HepG2 (cell line): ENCODE results near the gene FAM50A. TPM values are rescaled to one million over a fixed set of nuclear protein-coding genes. Genes with fewer than 3 reads are reported as not detected.

Experiments used
- ATAC-seq: fragments of 200-7000 bp; cut with Tn5 transposase; 3 replicates; pipeline ENCODE4 v1.9.1; 2020; ENCODE audit warnings: mild to moderate bottlenecking, moderate library complexity
- BruUV-seq: library from RNA; stranded (reverse); fragments of 400-500 nt; replicated peaks from 2 replicates; lab custom pipeline; 2021; lab: Mats Ljungman, UMichigan
- CTCF ChIA-PET: fragments of 300-600 bp; formaldehyde crosslinking; extraction: SDS; loops from one replicate; lab custom pipeline; 2021; ENCODE audit warnings: low total read pairs, inconsistent platforms, low intra/inter-chr PET ratio; lab: Yijun Ruan, JAX
- POLR2A ChIA-PET: fragments of 350-600 bp; sonication (Branson Sonifier 250); formaldehyde crosslinking; loops from one replicate; lab custom pipeline; 2020; ENCODE audit warnings: antibody characterized with exemption, inconsistent platforms; lab: Yijun Ruan, JAX
- DNase-seq: peaks from one replicate; pipeline ENCODE4 v3.0.0-alpha.2; 2015; ENCODE audit warnings: low spot score
- FAIRE-seq: peaks from 3 replicates; lab custom pipeline; 2011; peaks lifted over from hg19 to GRCh38; lab: Jason Lieb, UNC
- H2AFZ ChIP-seq: one replicate; pipeline ENCODE4 v1.6.1; 2011; ENCODE audit warnings: low read length, inconsistent platforms
- H3K27ac ChIP-seq: fragments of 300-600 bp; 3 replicates; pipeline ENCODE4 v1.8.0; 2011; ENCODE audit warnings: mixed run types, mild to moderate bottlenecking, mixed read lengths, low read length, inconsistent platforms; ENCODE audit not compliant: insufficient read depth; ENCODE audit errors: extremely low read length
- H3K27me3 ChIP-seq, 2 experiments: fragments of 200-600 bp in 1 of 2; 2 replicates in 1 of 2; 3 replicates in 1 of 2; pipeline versions ENCODE4 v1.6.0 to v1.8.0; 2011; ENCODE audit warnings: low read length in 2 of 2, mild to moderate bottlenecking in 2 of 2, moderate library complexity in 2 of 2, inconsistent platforms in 1 of 2; ENCODE audit not compliant: insufficient read depth in 2 of 2, control insufficient read depth in 1 of 2
- H3K36me3 ChIP-seq, 2 experiments: fragments of 200-600 bp in 1 of 2; replicated peaks in 1 of 2; 2 replicates in 1 of 2; 3 replicates in 1 of 2; pipeline versions ENCODE4 v1.5.1 to v1.8.0; 2011; ENCODE audit warnings: low read length in 2 of 2, inconsistent platforms in 1 of 2; ENCODE audit not compliant: insufficient read depth in 2 of 2, control insufficient read depth in 1 of 2
- H3K4me1 ChIP-seq: 2 replicates; pipeline ENCODE4 v1.5.1; 2012; ENCODE audit warnings: low read length, inconsistent platforms; ENCODE audit not compliant: insufficient read depth
- H3K4me2 ChIP-seq: 2 replicates; pipeline ENCODE4 v1.6.0; 2011; ENCODE audit warnings: low read depth, low read length, inconsistent platforms
- H3K4me3 ChIP-seq, 3 experiments: fragments of 200-600 bp in 1 of 3; sonication (generic), shearing (Covaris generic) in 1 of 3; replicated peaks in 1 of 3; 2 replicates each; pipeline ENCODE4 v1.5.1; 2011 to 2016; ENCODE audit warnings: low read length in 3 of 3, inconsistent platforms in 2 of 3, low read depth in 2 of 3, mild to moderate bottlenecking in 2 of 3, control low read depth in 1 of 3, mixed read lengths in 1 of 3; ENCODE audit not compliant: insufficient read depth in 1 of 3
- H3K79me2 ChIP-seq: one replicate; pipeline ENCODE4 v1.6.1; 2011; ENCODE audit warnings: low read length, inconsistent platforms; ENCODE audit not compliant: insufficient read depth
- H3K9ac ChIP-seq: 2 replicates; pipeline ENCODE4 v1.6.0; 2011; ENCODE audit warnings: mild to moderate bottlenecking, low read depth, low read length, inconsistent platforms; ENCODE audit not compliant: insufficient read depth
- H3K9me3 ChIP-seq: 2 replicates; pipeline ENCODE4 v1.5.1; 2012; ENCODE audit warnings: mild to moderate bottlenecking, low read length
- H4K20me1 ChIP-seq: 2 replicates; pipeline ENCODE4 v1.6.0; 2011; ENCODE audit warnings: inconsistent platforms, mild to moderate bottlenecking, low read length, moderate library complexity; ENCODE audit not compliant: insufficient read depth
- ARID2 ChIP-seq: sonication (generic); formaldehyde crosslinking; IDR thresholded peaks from 2 replicates; pipeline ENCODE4 v1.8.1; 2022; ENCODE audit warnings: mild to moderate bottlenecking, missing genetic modification reagents, borderline replicate concordance
- CCAR2 ChIP-seq: fragments of 200-400 bp; formaldehyde crosslinking; optimal IDR thresholded peaks from 2 replicates; pipeline ENCODE3; 2018; ENCODE audit warnings: low read depth, mild to moderate bottlenecking, low read length, moderate library complexity
- CEBPG ChIP-seq: IDR thresholded peaks from 2 replicates; pipeline ENCODE4 v1.6.1; 2016
- CSRNP2 ChIP-seq: sonication (generic); formaldehyde crosslinking; conservative IDR thresholded peaks from 2 replicates; pipeline ENCODE4 v1.8.0; 2022; ENCODE audit warnings: low read depth, missing genetic modification reagents
- TRIM22 ChIP-seq: fragments of 450-650 bp; IDR thresholded peaks from 2 replicates; pipeline ENCODE4 v1.6.1; 2017
- ZNF292 ChIP-seq: sonication (generic); formaldehyde crosslinking; IDR thresholded peaks from 2 replicates; pipeline ENCODE4 v1.8.1; 2022; ENCODE audit warnings: mild to moderate bottlenecking, low read depth, missing genetic modification reagents, borderline replicate concordance
- ZNF430 ChIP-seq: sonication (generic); formaldehyde crosslinking; IDR thresholded peaks from 2 replicates; pipeline ENCODE4 v1.9.0; 2021; ENCODE audit warnings: mild to moderate bottlenecking, missing genetic modification reagents
- ZNF660 ChIP-seq: sonication (generic); formaldehyde crosslinking; IDR thresholded peaks from 2 replicates; pipeline ENCODE4 v1.5.1; 2020; ENCODE audit warnings: mild to moderate bottlenecking, low read depth, missing genetic modification reagents, borderline replicate concordance
- WGBS: methylation state at CpG from one replicate; pipeline ENCODE4 v1.1.6; 2017; ENCODE audit warnings: low lambda C conversion rate; 5-methylcytosine and 5-hydroxymethylcytosine counted together
- in situ Hi-C: cut with HindIII; loops from 2 replicates; pipeline ENCODE4 v1.10.0; 2017; ENCODE audit warnings: low pct_unique_long_range_greater_than_20kb; ENCODE audit not compliant: extremely low pct_ligation_motif_present
- intact Hi-C: fragments of 100-400 bp; cut with micrococcal nuclease; formaldehyde crosslinking; loops from one replicate; pipeline ENCODE4 v1.10.0; 2022; ENCODE audit not compliant: unreplicated experiment
- polyA plus RNA-seq, 8 experiments: library from polyadenylated mRNA; depleted of rRNA in 3 of 8; stranded (reverse) in 7 of 8; unstranded in 1 of 8; fragments of >200 nt; fragmentation: Illumina TruSeq in 4 of 8; extraction: Trizol in 4 of 8; gene quantifications; 2 replicates each; pipeline versions ENCODE4 v1.2.1 to v1.2.3, GENCODE V29; 2011 to 2016; ENCODE audit warnings: low read depth in 4 of 8, missing spikeins in 1 of 8, mixed read lengths in 1 of 8; ENCODE audit not compliant: insufficient read depth in 1 of 8
- total RNA-seq, 5 experiments: library from RNA; depleted of rRNA; stranded (reverse); fragments of >200 nt; fragmentation: Illumina TruSeq; extraction: Trizol; gene quantifications; 2 replicates each; pipeline ENCODE4 v1.2.3, GENCODE V29; 2016; ENCODE audit warnings: low read depth in 1 of 5
- TF ChIP-seq, protein P1 (sequence below): sonication (generic); formaldehyde crosslinking; IDR thresholded peaks from 2 replicates; pipeline ENCODE4 v1.8.0; 2022; ENCODE audit warnings: missing genetic modification reagents, mild to moderate bottlenecking, borderline replicate concordance
- TF ChIP-seq, protein P2 (sequence below): sonication (generic); formaldehyde crosslinking; IDR thresholded peaks from 2 replicates; pipeline ENCODE4 v1.5.1; 2020; ENCODE audit warnings: mild to moderate bottlenecking, missing genetic modification reagents, moderate library complexity

Gene FAM50A
- total and polyA plus RNA-seq, 2 of the 13 experiments (the other 11 are each of a cell fraction or from before 2014, with no cell fraction given) = 30.7 to 40.7 TPM

DNA sequence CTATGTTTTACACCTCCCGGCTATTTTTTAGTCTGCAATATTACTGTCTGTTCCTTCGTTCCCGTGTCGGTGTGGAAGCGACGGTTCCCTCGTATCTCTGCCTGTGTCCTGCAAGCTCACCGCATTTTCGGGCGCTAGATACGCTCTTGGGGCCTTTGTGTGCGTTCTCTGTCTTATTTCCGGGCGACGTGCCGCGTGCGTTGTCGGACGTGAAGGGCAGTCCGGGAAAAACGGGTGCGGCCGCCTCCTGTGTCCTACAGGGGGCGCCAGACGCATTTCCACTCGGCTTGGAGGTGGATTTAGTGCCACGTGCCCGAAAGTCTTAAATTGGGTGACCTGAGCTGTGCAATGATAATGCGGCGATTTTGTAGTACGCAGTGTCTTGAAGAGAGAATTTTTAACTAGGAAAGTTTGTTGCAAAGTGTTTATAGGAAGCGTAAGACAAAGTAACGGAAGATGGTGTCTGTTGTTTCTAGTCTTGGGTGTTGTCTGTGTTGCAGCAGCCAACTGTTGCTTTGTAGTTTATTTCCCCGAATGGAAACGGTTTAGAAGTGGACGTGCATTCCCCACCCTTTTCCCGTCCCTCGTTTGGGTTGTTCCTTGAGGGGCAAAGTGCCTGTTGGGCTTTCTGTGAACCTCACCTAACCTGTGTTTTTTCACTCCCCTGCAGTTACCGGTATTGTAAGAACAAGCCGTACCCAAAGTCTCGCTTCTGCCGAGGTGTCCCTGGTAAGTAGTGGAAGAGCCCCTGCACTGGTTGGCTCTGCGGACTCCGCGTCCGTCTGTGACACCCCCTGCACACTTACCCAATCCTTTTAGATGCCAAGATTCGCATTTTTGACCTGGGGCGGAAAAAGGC, 45.0 kb upstream of the FAM50A start:
- DNase-seq (peak; percentile 70), FAIRE-seq (peak; percentile 60), ATAC-seq (0 out of 3 replicates have a peak, but pooled peaks have one; percentile 2)
- Histone ChIP-seq H3K4me3 (peak overlapping the region; percentile 73 to 85 (median 85)), H3K9me3 (no peaks in the 10 kb centered on the region), H4K20me1 (peaks cover 21% of the 10 kb centered on the region; the same call in 1 of the 2 replicates), H3K4me2 (peak overlapping the region; percentile 97), H3K27me3 (no peaks in the 10 kb centered on the region; a peak in 1 of 5 replicates), H3K36me3 (peaks cover 6 to 22% of the 10 kb centered on the region in 2 experiments; a peak in 4 of 5 replicates), H2AFZ (no peak overlapping the region), H3K79me2 (peaks cover 21% of the 10 kb centered on the region), H3K4me1 (peaks cover 32% of the 10 kb centered on the region), H3K9ac (peak overlapping the region; percentile 97), H3K27ac (peak overlapping the region; percentile 98)
- intact Hi-C loops (no loop called here), in situ Hi-C loops (no loop called here)
- 1% methylated on average over 16 of the region's 49 CpGs for WGBS
- ChIA-PET CTCF (no interaction called here), POLR2A (interaction anchor here (1.0 to 6.3 kb wide), 13 partner anchors 11 to 143 kb away, joined by 3 to 75 read pairs (median 8); partner anchors contain the start of genes ATP6AP1, DNASE1L1, FLNA and LAGE3)
- BruUV-seq = TSS peak; percentile 85
- TF ChIP-seq CEBPG (no peak), ZNF292 (CRISPR knock-in tag) (no peak), CSRNP2 (CRISPR knock-in tag) (no peak), ZNF660 (CRISPR knock-in tag) (no peak), CCAR2 (no peak), ARID2 (no peak), TRIM22 (no peak), ZNF430 (CRISPR knock-in tag) (peak; percentile 64; the same call in 1 of the 2 replicates)
- TF ChIP-seq, protein P1, sequence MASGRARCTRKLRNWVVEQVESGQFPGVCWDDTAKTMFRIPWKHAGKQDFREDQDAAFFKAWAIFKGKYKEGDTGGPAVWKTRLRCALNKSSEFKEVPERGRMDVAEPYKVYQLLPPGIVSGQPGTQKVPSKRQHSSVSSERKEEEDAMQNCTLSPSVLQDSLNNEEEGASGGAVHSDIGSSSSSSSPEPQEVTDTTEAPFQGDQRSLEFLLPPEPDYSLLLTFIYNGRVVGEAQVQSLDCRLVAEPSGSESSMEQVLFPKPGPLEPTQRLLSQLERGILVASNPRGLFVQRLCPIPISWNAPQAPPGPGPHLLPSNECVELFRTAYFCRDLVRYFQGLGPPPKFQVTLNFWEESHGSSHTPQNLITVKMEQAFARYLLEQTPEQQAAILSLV (CRISPR knock-in tag) = no peak
- TF ChIP-seq, protein P2, sequence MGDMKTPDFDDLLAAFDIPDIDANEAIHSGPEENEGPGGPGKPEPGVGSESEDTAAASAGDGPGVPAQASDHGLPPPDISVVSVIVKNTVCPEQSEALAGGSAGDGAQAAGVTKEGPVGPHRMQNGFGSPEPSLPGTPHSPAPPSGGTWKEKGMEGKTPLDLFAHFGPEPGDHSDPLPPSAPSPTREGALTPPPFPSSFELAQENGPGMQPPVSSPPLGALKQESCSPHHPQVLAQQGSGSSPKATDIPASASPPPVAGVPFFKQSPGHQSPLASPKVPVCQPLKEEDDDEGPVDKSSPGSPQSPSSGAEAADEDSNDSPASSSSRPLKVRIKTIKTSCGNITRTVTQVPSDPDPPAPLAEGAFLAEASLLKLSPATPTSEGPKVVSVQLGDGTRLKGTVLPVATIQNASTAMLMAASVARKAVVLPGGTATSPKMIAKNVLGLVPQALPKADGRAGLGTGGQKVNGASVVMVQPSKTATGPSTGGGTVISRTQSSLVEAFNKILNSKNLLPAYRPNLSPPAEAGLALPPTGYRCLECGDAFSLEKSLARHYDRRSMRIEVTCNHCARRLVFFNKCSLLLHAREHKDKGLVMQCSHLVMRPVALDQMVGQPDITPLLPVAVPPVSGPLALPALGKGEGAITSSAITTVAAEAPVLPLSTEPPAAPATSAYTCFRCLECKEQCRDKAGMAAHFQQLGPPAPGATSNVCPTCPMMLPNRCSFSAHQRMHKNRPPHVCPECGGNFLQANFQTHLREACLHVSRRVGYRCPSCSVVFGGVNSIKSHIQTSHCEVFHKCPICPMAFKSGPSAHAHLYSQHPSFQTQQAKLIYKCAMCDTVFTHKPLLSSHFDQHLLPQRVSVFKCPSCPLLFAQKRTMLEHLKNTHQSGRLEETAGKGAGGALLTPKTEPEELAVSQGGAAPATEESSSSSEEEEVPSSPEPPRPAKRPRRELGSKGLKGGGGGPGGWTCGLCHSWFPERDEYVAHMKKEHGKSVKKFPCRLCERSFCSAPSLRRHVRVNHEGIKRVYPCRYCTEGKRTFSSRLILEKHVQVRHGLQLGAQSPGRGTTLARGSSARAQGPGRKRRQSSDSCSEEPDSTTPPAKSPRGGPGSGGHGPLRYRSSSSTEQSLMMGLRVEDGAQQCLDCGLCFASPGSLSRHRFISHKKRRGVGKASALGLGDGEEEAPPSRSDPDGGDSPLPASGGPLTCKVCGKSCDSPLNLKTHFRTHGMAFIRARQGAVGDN (CRISPR knock-in tag) = peak; percentile 63
